ENCODE data around the gene TRDN.

Gene TRDN

DNA sequence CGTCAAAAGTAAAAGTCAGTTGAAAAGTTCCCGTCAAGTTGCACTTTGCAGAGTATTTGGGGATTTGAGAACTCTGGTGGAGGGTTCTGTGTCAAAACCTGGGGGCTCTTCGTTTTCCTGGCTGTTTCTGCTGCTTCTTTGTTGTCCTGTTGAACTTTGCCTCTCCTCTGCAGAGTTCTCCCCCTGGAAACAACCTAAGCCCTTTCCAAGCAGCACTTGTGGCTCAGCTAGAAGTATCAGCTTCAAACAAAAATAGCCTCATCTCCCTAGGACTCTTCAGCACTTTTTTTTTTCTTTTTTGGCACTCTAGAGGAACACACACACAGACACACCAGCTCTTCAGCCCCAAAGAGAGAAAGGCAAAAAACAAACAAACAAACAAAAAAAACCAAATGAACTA lies at the start of gene TRDN:
Gene TRDN (minus strand): TSS at position 169 of the 400 bp plus-strand sequence. CDS start 175 bp downstream, outside the sequence.
- FAIRE-seq (no peak), DNase-seq (ENCODE audit: low spot score) (no peak)

- DNase-seq (ENCODE audit: low spot score) (no peak), FAIRE-seq (no peak)
Measured at GRCh38 chr6:123681957-123682462, 45.3 kb upstream of the TRDN start.

GRCh38 chr6:123677897-123678296 lies 41.1 kb upstream of the TRDN start:
- FAIRE-seq (no peak), DNase-seq (ENCODE audit: low spot score) (no peak)

GRCh38 chr6:123676793-123677192 lies 40.0 kb upstream of the TRDN start:
- no peak for DNase-seq (ENCODE audit: low spot score)
- FAIRE-seq: no peak

GRCh38 chr6:123668965-123669591 lies 32.3 kb upstream of the TRDN start:
- DNase-seq (ENCODE audit: low spot score): no peak
- no peak for FAIRE-seq

GRCh38 chr6:123668063-123668462 lies 31.3 kb upstream of the TRDN start:
- FAIRE-seq (no peak), DNase-seq (ENCODE audit: low spot score) (no peak)

DNA sequence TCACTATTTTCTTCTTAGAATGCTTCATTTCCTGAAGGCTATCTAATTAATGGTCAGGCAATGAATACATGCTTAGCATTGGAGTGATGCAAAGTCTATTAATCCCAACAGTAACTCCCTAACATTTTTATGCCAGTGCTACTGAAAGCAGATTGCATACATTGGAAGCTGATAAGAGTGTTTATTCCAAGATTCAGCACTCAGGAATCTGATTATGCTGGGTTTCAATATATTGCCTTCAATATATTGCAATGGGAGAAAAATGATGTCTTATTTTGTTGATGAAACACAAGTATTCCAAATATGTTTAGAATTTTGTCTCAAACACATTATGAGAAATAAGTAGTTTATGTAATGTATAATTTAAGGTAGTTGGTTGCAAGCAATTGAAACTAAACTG lies 26.7 kb upstream of the TRDN start:
- DNase-seq (ENCODE audit: low spot score) (no peak), FAIRE-seq (no peak)

- FAIRE-seq: no peak
Measured at GRCh38 chr6:123662757-123663156, 26.0 kb upstream of the TRDN start.

DNA sequence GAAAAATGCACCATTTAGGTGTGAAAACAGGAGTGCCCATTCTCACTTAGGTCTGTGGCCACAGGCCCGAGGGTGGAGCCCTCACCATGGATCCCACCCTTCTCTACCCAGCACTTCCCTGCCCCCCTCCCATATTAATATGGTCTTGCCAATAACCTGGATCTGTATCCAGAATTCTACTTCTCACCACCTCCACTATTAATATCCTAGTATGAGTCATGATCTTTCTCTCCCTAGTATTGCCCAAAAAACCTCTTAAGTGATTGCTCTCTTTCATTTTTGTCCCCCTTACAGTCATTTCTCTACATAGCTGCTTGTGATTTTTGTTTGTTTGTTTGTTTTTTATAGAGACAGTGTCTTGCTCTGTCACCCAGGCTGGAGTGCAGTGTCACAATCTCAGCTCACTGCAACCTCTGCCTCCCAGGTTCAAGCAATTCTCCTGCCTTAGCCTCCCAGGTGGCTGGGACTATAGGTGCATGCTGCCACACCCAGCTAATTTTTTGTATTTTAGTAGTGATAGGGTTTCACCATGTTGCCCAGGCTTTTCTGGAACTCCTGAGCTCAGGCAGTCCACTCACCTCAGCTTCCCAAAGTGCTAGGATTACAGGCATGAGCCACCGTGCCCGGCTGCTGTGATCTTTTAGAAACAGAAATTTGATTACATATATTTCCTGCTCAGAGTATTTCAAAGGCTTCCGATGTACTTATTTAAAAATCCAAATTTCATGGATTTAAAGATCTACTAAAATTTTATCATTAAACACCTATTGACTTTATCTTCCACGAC lies 24.5 kb upstream of the TRDN start:
- FAIRE-seq (no peak), DNase-seq (ENCODE audit: low spot score) (no peak)

More at GRCh38 chr6:123662757-123663156, 26.0 kb upstream of the TRDN start:
- DNase-seq (ENCODE audit: low spot score): no peak

DNA sequence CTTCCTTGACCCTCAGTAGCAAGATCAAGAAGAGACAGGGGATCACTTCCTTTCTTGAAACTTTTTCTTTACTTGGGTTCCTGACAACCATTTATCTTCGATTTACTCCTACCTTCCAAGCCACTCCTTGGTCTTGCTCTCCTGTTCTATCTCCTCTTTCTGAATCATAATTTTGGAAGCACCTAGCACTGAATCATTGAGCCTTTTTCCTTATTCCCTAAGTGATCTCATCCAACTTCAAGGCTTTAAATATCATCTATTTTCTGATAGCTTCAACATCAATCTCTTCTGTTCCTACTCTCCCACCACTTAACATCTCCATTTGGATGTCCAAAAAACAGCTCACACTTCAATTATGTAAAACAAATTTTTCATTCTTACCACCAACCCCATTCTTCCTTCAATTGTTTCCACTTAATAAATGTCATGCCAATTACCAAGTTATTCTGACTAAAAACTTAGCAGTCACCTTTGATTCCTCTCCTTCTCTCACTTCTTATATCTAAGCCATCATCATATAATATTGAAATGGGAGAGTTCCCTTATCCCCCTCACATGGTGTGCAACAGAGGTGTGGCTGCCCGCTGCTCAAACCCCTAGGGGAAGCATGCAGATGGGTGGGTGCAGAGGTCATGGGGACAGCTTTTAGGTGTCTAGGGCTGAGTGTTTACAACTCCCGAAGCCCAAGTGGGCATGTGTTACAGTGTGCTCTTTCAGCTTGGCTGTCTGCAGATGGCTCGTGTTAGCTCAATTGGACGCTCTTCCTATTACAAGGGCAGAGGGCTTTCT lies 23.4 kb upstream of the TRDN start:
- no peak for DNase-seq (ENCODE audit: low spot score)

GRCh38 chr6:123658848-123659247 lies 22.1 kb upstream of the TRDN start:
- no peak for FAIRE-seq

More for the DNA sequence above, 23.4 kb upstream of the TRDN start:
- FAIRE-seq: no peak

GRCh38 chr6:123655521-123656306 lies 19.0 kb upstream of the TRDN start:
- DNase-seq (ENCODE audit: low spot score) (no peak), FAIRE-seq (no peak)

More at GRCh38 chr6:123658848-123659247, 22.1 kb upstream of the TRDN start:
- no peak for DNase-seq (ENCODE audit: low spot score)

DNA sequence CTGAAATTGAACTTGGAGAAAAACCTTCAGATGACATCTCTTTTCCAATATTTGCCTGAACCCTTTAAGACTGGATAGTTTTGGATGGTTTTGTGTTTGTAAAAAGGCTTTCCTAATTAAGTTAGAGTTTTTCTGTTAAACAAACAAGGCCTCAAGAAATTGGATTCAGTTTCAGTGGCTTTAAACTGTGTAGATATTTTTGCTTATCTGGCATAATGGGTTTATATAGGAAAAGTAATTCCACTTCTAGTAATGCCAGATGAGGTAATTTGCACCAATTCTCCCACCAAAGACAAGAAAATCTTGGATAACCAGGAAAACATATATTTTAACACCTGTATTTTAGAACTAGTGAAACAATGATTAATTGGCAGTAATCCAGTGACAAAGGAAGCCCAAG lies 12.0 kb upstream of the TRDN start:
- FAIRE-seq: no peak
- no peak for DNase-seq (ENCODE audit: low spot score)

DNA sequence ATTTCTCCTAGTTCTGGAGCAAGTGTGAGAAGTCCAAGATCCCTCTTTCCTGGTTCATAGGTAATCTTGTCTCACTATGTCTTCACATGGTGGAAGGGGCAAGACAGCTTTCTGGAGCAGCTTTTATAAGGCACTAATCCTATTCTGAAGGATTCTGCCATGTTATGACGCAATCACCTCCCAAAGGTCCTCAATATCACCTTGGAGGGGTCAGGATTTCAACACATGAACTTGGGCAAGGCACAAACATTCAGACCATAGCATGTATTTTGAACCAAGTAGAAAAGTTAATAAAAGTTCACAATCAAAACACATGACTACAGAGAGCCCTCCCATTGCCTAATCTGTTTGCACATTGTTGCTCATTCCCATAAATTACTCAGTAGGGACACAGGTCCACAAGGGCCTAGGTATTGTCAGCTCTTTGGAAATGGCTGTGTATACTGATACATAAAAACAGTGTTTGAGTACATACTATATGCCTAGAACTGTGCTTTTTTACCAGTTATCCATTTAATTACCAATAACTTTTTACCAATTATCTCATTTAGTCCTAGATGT lies 11.3 kb upstream of the TRDN start:
- DNase-seq (ENCODE audit: low spot score) (no peak), FAIRE-seq (no peak)

DNA sequence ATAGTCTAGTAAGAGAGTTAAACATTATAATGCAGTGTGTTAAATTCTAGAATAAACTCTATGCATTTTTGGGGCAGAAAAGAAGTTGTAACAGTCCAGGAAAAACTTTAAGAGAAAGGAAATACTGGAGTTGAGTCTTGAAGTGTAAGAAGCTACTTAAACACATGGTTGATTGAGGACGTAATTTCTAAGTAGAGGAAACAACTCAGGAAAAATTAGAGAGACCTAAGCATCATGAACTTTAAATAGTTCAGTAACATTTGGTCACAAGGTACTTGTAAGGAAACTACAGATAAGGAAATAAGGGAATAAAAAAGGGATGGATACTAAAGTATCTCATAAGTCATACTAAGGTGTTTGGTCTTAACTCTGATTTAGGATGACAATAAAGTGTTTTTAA lies 4.7 kb upstream of the TRDN start:
- DNase-seq (ENCODE audit: low spot score): no peak
- no peak for FAIRE-seq

DNA sequence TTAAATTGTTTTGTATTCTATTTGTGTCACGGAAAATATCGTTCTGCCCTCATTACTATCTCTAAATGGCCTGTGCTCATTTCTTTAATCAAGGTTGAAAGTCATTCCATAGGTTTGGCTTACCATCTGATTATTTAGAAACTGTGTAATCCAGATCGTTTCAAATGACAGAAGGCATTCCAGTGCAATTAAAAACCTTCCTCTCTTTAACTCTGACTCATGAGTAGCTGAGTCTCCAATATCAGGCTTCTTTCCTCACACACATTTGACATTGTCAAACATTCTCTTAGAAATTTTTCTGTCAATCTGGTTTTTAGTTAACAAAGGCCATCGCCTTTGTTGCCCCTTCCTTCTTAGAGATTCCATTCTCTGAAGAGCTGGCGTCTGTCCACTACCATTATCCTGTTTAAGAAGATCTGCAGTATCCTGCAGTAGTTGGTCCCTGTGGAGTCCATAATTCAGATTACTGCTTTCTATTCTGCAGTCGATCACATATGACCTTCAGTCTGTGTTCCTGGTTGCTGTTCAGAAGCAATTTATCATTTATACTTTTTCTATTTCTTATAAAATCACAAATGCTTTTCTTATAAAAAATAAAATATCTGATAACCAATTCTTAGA lies 3.9 kb upstream of the TRDN start:
- FAIRE-seq: no peak

DNA sequence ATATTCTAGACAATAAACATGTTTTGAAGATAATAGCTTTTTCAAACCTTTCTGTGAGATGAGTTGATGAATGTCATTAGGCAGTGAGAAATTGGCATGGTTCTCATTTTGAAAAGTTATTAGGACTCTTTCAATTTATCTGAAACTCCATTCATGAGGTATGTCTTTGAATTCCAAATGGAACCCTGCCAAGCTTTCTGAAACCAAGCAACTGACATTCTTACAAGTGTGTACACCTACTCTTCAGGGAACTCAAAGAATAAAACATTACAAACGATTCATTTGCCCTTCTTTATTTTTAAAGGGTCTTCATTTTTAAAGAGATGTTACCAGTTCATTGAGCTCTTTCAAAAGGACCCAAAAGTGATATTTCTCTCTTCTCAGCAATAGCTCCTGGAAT lies 2.1 kb upstream of the TRDN start:
- no peak for FAIRE-seq
- no peak for DNase-seq (ENCODE audit: low spot score)

More for the DNA sequence above, 3.9 kb upstream of the TRDN start:
- no peak for DNase-seq (ENCODE audit: low spot score)

- no peak for FAIRE-seq
- no peak for DNase-seq (ENCODE audit: low spot score)
Measured at GRCh38 chr6:123636282-123636681, 468 bp downstream of the TRDN start.

DNA sequence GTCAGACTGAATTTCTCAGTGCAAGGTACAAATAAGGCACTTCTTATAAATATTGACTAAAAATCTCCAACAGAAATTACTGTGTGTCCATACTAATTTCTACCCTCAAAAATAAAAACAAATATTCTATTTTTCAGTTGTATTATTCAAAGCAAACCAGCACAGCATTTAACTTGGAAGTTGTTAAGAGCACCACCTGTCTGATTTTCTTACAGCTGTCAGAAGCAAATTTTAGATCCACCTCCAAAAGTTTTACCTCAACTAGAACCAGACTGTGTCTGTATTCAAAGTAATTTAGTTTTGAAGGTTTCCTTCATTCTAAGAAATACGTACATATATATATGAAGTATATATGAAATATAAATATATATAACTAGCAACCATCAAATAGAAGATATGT lies 1.2 kb downstream of the TRDN start:
- FAIRE-seq (no peak), DNase-seq (ENCODE audit: low spot score) (no peak)

DNA sequence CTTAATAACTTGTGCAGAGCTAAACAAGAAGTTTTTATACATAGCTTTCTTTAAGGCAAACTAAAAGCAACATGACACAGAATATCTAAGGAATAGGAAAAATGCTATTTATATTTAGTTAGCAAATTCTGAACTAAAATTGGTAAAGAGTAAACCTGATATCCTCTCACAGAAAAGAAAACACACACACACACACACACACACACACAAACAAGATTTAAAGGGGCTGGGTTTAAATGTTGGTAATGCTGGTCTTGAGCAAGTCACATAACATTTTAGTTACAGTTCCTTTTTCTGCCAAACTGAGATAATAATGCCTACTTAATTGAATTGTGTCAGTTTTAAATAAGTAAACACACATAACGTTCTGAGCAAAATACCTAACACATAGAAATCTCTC lies 1.6 kb downstream of the TRDN start:
- FAIRE-seq (no peak), DNase-seq (ENCODE audit: low spot score) (no peak)
